ENCODE results near the gene TRIM22.
"Not testable (repeated sequence)": the region's sequence is repeated elsewhere in the genome, so short reads cannot be mapped to it uniquely, and the experiment has no call there.

GRCh38 chr11:5683620-5684019 lies 6.0 kb upstream of the TRIM22 start:
- not testable (repeated sequence) for TF ChIP-seq CTCF (conservative IDR thresholded peaks at IDR 0.05 in 1 of 2, IDR thresholded peaks at IDR 0.05 in 1 of 2; ENCODE audit: low read depth in 1 of 2, low read length in 2 of 2); EZH2 (IDR thresholded peaks at IDR 0.05; ENCODE audit: low read length, missing control alignments)
